ENCODE data around the gene LENG9. TPM values are rescaled to one million over a fixed set of nuclear protein-coding genes. Genes with fewer than 3 reads are reported as not detected.
A peak's percentile ranks its signal among the peaks of the same experiment; 100 is the strongest.

The LENG9 gene
- total and polyA plus RNA-seq, 2 of the 13 experiments (the other 11 are each of a cell fraction or from before 2014, with no cell fraction given) = 0.75 to 2.9 TPM

- ChIA-PET POLR2A (no interaction called here), CTCF (ENCODE audit: low intra/inter-chr PET ratio, low total read pairs) (interaction anchor here (0.6 kb wide), 1 partner anchor 197 kb away, joined by 4 read pairs; no protein-coding TSS in a partner anchor)
- DNase-seq (ENCODE audit: low spot score) (peak; percentile 59), ATAC-seq (peak; percentile 56; the same call in 2 of the 3 replicates), FAIRE-seq (peak; percentile 85)
- Histone ChIP-seq H2AFZ (ENCODE audit: low read length) (no peak overlapping the region), H3K9ac (ENCODE audit: insufficient read depth, low read depth, low read length) (no peak overlapping the region), H3K9me3 (ENCODE audit: low read length) (no peaks in the 10 kb centered on the region), H3K4me3 (replicated peaks in 1 of 3; ENCODE audit: insufficient read depth in 1 of 3, low read depth in 2 of 3, low read length in 3 of 3) (no peak overlapping the region), H4K20me1 (ENCODE audit: insufficient read depth, low read length) (no peaks in the 10 kb centered on the region), H3K4me2 (ENCODE audit: low read depth, low read length) (no peak overlapping the region), H3K79me2 (ENCODE audit: insufficient read depth, low read length) (no peaks in the 10 kb centered on the region), H3K27ac (ENCODE audit: extremely low read length, insufficient read depth, low read length) (no peak overlapping the region), H3K4me1 (ENCODE audit: insufficient read depth, low read length) (peaks cover 28% of the 10 kb centered on the region), H3K36me3 (replicated peaks in 1 of 2; ENCODE audit: control insufficient read depth in 1 of 2, insufficient read depth in 2 of 2, low read length in 2 of 2) (no peaks in the 10 kb centered on the region), H3K27me3 (ENCODE audit: control insufficient read depth in 1 of 2, insufficient read depth in 2 of 2, low read length in 2 of 2) (no peaks in the 10 kb centered on the region)
- no TSS peak for BruUV-seq (replicated peaks)
- intact Hi-C loops (cut with micrococcal nuclease; ENCODE audit: unreplicated experiment) (loop anchor here (2.0 kb wide), 1 partner anchor 198 kb away; no protein-coding TSS in a partner anchor), in situ Hi-C loops (cut with HindIII; ENCODE audit: extremely low pct_ligation_motif_present, low pct_unique_long_range_greater_than_20kb) (loop anchor here (10.0 kb wide), 1 partner anchor 196 kb away; no protein-coding TSS in a partner anchor)
- 17% methylated on average over 10 of the region's 10 CpGs for WGBS (ENCODE audit: low lambda C conversion rate)
- no peak for TF ChIP-seq ZNF224 (CRISPR knock-in tag; IDR thresholded peaks at IDR 0.05)
- peak; percentile 68 for TF ChIP-seq STAG1 (CRISPR knock-in tag; IDR thresholded peaks at IDR 0.05)
- TF ChIP-seq ZBTB7B (CRISPR knock-in tag; IDR thresholded peaks at IDR 0.05) = 0 out of 2 replicates have a peak, but pooled peaks have one; percentile 38
- TF ChIP-seq TCF7L2 (IDR thresholded peaks at IDR 0.05; ENCODE audit: low read depth, low read length) = no peak
- TF ChIP-seq RAD21 (CRISPR knock-in tag; IDR thresholded peaks at IDR 0.05) = 0 out of 2 replicates have a peak, but pooled peaks have one; percentile 19
- TF ChIP-seq, protein P1, sequence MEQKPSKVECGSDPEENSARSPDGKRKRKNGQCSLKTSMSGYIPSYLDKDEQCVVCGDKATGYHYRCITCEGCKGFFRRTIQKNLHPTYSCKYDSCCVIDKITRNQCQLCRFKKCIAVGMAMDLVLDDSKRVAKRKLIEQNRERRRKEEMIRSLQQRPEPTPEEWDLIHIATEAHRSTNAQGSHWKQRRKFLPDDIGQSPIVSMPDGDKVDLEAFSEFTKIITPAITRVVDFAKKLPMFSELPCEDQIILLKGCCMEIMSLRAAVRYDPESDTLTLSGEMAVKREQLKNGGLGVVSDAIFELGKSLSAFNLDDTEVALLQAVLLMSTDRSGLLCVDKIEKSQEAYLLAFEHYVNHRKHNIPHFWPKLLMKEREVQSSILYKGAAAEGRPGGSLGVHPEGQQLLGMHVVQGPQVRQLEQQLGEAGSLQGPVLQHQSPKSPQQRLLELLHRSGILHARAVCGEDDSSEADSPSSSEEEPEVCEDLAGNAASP (CRISPR knock-in tag; IDR thresholded peaks at IDR 0.05; ENCODE audit: borderline replicate concordance) = no peak
- TF ChIP-seq CC2D1A (CRISPR knock-in tag; IDR thresholded peaks at IDR 0.05) = no peak
- peak; percentile 79 for TF ChIP-seq CTCF (CRISPR knock-in tag; IDR thresholded peaks at IDR 0.05)
- no peak for TF ChIP-seq RNF219 (CRISPR knock-in tag; IDR thresholded peaks at IDR 0.05)
These were observed 15.2 kb upstream of the LENG9 start for GRCh38 chr19:54478677-54479266.

Measured in HepG2 (cell line).